Measurements from ENCODE around the gene PRPF18.
A peak's percentile ranks its signal among the peaks of the same experiment; 100 is the strongest.

PRPF18 gene

DNA sequence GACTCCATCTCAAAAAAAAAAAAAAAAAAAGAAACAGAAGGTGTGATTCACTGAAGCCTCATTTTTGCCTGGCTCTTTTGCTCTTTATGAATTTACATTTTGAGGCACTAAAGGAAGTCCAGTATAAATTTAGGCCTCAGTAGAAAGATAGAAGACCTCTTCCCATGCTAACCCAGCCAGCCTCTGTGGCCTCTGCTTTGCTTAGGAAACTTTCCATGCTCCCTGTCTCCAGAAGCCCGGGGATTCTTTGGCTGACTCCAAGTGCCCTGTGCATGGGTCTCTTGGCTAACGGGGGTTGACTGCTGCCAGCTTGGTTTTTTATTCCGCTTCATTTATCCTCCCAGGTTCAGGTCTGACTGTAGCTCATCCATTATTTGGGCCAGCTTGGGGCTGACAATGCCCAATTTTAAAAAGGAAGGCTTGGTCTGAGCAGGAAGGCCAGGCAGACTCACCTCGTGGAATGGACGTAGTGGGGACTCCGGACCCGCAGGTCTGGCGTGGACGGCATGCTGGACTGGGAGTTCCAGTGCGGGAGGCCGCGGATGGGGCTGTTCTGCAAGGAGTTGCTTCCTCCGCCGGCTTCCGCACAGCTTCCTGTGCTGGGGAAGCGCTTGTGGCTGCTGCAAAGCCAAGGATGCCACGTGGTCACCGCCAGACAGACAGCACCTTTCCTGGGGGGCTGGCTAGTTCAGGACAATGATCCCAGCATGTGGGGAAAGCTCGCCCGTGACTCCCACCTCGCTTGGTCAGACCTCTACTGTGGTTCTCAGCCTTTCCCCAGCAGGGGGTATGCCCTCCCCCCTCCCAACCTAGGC, 72.3 kb downstream of the PRPF18 start:
- H3K4me3 ChIP-seq (ENCODE audit: low read length), result no peak overlapping the region
- no peak for DNase-seq (ENCODE audit: low read depth, low spot score)

DNA sequence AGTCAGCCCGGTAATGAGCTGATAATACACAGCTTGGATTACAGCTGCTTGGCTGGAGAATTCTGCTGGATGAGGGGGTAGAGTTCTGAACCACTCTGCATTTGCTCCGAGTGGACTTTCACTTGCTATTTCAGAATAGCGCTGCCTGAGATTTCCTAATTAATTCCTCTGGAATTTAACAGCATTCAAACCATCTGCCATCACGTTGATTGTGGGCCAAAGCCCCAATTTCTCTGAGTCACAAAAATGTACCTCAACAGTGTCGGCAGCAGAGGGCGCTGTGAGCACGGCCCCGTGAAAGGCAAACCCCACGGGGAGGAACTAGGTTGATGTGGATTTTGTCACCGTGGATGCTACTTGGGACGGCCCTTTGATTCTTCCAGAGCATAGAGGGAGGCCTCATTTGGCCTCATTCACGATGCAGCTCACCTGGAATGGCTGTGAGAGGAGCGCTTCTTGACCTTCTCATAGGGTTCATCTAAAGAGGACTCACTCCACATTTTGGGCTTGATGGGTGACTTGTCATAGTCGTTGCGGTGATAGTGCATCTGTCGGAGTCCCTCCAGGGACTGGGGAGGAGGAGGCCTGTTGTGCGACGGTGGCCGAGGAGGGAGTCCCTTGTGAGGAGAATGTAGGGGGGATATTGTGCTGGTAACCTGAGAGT, 73.3 kb downstream of the PRPF18 start:
- no peak overlapping the region for H3K4me3 ChIP-seq (ENCODE audit: low read length)
- DNase-seq (ENCODE audit: low read depth, low spot score), result peak; percentile 32

DNA sequence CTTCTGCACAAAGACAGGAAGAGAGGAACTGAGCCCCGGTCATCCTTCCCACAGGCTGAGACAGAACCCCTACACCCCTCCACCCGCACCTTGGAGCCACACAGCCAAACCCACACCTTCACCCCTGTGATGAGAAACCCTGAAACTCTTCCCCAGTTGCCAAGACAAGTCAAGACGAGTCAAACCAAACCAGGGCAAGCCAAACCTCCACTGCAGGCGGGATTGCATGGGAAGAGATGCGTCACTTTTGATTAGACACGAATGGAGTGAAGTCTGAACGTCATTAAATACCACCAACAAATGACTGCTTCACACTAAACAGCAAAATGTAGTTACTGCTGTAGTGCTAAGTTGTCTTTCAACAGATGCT, 73.8 kb downstream of the PRPF18 start:
- DNase-seq (ENCODE audit: low read depth, low spot score), result no peak
- no peak overlapping the region for H3K4me3 ChIP-seq (ENCODE audit: low read length)

DNA sequence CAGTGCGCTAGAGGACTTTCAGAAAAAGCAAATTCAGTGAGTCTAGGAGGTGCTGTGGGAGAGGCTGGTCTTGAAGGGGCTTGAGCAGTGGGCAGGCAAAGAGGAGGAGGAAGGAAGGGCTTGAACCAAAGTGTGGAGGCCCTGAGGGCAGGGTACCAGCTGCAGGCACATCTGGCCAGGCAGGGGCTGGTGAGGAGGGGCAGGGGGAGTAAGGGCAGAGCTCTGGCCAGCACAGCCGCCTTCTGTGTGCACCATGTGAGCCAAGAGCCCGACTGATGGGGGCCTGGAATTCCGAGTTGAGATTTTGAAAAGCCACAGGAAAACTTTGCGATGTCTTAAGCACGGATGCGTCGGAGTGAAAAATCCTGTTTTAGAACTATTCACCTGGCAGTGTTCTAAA, 74.5 kb downstream of the PRPF18 start:
- H3K4me3 ChIP-seq (ENCODE audit: low read length), result no peak overlapping the region
- DNase-seq (ENCODE audit: low read depth, low spot score), result no peak

DNA sequence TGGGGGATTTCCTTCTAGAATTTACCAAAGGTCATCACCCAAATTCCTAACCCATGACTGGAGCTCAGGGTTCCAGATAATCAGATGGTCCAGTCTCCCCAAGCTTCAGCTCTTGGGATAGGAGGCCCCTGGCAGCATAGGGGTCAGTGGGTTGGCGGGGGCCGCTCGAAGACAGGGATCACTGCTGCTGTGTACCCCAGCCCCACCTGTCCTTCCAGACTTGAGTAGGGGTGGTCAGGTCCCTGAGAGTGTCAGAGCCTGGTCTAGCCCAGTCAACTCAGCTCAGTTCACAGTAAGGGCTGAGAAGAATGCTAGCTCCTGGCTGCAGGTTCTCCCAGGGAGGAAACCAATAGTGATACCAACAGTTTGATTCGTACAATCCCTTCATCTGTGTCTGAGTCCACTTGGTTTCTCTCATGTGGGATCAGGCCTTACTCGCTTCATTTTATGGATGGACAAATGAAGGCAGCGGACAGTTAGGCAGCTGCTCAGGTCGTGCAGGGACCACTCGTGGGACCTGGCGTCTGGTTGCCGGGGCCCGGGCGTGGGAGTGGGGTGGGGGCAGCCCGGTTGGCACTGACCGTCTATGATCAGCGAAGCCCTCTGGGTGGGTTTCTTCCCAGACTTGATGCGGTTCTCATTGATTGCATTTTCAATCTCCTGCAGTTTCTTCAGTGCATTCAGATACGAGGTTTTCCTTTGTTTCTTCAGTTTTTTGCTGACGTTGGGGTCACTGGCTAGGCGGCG, 78.9 kb downstream of the PRPF18 start:
- H3K4me3 ChIP-seq (ENCODE audit: low read length), result no peak overlapping the region

DNA sequence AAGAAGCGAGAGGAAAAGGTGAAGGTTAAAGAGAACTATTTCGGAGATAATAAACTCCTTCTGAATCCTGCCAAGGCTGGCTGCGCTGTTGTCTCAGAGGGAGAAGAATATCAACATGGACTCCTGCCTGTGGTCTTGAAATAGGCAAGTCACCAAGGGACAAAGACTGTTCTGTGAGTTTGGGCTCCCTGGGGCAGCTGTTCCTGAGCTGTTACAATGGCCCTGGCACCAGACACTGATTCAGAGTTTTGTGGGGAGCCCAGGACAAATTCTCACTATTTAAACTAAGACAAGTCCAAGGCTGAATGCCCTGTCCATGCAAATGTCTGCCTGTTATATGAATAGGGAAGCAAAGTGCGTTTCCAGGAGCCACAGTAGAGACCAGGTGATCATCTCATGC, 81.4 kb downstream of the PRPF18 start:
- DNase-seq (ENCODE audit: low read depth, low spot score), result no peak
- no peak overlapping the region for H3K4me3 ChIP-seq (ENCODE audit: low read length)

More for the DNA sequence above, 78.9 kb downstream of the PRPF18 start:
- DNase-seq (ENCODE audit: low read depth, low spot score), result no peak

DNA sequence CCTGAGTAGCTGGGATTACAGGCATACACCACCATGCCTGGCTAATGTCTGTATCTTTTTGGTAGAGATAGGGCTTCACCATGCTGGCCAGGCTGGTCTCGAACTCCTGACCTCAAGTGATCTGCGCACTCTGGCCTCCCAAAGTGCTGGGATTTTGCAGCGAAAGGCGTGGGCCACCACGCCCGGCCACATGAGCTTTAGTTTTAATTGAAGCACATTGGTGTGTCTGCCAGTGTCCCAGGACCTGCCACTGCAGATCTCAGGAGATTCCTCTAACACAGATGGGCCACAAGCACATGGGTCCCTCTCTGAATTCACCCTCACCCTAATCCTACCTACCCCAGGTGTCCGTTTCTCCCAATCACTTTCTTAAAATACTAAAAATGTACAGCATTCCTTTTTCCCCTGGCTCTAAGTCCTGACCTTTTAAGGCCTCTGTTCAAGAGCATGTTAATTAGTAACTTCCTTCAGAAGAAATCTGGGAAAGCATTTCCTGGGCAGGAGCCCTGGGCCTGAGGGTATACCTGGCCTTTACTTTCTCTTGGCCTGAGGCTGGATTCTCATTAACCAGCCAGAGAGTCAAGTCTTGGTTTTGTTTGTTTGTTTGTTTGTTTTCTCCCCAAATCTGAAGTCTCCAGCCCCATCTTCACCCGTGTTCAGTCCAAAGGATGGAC, 82.6 kb downstream of the PRPF18 start:
- H3K4me3 ChIP-seq (ENCODE audit: low read length), result no peak overlapping the region
- DNase-seq (ENCODE audit: low read depth, low spot score), result no peak

DNA sequence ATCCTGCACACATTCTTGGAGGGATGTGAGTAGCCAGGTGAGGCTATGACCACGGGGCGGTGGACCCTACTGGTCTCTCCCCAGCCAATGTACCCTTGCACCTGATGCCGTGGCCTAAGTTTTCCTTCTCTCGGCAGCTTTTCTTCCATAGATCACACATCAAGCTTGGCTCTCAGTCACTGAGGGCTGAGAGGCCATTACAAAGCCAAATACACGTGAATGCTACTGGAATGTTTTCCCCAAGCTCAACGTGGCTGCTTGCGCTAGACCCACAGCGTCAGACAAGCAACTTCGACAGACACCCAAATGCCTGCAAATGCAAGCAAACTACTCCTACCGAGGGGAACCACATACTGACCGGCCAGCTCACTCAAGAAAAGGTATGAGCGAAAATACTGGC, 83.1 kb downstream of the PRPF18 start:
- no peak for DNase-seq (ENCODE audit: low read depth, low spot score)
- no peak overlapping the region for H3K4me3 ChIP-seq (ENCODE audit: low read length)

DNA sequence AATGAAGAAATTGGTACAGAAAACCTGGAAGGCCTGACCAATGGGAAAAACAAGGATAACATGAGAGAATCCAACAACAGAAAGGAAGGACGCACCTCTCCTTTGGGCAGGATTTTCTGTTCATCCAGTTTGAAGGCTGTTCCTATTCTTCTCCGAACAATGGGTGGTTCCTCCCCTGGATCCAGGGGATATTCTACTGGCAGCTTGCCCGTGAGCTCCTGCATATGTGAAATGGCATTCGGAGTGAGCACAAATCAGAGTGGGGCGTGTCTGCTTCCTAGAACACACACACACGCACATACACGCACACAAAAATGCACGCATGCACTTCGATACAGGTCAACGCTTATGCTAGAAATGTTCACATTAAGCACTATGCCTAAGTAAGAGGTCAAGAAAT, 83.5 kb downstream of the PRPF18 start:
- no peak for DNase-seq (ENCODE audit: low read depth, low spot score)
- H3K4me3 ChIP-seq (ENCODE audit: low read length), result no peak overlapping the region

DNA sequence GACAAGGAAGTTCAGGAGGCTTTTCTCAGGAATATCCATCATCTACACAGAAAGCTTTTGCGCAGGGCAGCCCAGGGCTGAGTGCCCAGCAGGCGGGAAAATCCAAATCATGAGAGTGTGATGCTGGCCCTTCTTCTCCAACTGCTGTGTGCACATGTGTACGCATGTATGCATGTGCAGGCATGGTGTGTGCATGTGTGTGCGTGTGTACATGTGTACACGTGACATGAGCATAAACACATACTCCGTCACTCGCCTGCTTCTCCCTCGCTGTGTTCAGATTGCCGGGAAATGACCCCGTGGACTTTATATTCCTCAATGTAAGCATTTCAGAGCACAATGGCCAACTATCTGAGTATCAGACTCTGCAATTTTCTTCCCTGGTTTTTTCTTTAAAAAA, 85.1 kb downstream of the PRPF18 start:
- H3K4me3 ChIP-seq (ENCODE audit: low read length), result no peak overlapping the region

DNA sequence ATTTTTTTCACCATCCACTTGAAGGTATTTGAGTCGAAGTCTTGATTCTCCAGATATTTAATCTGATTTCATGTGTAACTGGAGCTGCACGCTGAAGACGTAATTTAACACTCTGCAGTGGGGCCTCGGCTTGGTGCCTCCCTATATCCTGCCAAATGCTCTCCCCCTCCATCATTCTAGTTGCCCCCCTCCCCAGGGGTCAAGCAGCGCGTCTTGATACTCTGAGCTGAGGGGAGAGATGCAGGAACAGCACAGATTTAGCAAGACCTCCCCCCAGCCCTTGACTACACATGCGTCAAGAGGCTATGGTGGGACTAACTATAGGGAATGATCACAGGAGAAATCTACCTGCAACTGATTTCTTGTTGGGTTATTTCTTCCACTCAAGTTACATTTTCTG, 85.8 kb downstream of the PRPF18 start:
- DNase-seq (ENCODE audit: low read depth, low spot score), result no peak
- no peak overlapping the region for H3K4me3 ChIP-seq (ENCODE audit: low read length)

More for the DNA sequence above, 85.1 kb downstream of the PRPF18 start:
- DNase-seq (ENCODE audit: low read depth, low spot score), result no peak

DNA sequence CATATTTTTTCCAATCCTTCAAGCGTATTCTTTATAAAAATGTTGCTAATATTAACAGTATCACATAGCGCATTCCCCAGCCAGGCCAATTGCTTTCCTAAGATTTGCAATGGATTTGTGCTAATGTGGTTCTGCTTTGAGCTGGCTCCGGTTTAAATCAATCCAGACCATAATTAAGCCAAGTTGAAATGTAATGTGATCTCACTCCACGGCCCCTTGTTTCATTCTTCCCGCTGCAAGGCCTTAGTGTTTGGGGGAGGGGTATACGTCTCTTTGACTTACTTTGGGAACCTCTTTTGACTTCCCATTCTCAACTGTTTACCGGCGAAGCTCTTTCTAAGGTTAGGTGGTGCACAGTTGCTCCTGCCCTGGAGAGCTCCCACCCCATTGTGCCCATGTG, 86.4 kb downstream of the PRPF18 start:
- no peak for DNase-seq (ENCODE audit: low read depth, low spot score)
- no peak overlapping the region for H3K4me3 ChIP-seq (ENCODE audit: low read length)

DNA sequence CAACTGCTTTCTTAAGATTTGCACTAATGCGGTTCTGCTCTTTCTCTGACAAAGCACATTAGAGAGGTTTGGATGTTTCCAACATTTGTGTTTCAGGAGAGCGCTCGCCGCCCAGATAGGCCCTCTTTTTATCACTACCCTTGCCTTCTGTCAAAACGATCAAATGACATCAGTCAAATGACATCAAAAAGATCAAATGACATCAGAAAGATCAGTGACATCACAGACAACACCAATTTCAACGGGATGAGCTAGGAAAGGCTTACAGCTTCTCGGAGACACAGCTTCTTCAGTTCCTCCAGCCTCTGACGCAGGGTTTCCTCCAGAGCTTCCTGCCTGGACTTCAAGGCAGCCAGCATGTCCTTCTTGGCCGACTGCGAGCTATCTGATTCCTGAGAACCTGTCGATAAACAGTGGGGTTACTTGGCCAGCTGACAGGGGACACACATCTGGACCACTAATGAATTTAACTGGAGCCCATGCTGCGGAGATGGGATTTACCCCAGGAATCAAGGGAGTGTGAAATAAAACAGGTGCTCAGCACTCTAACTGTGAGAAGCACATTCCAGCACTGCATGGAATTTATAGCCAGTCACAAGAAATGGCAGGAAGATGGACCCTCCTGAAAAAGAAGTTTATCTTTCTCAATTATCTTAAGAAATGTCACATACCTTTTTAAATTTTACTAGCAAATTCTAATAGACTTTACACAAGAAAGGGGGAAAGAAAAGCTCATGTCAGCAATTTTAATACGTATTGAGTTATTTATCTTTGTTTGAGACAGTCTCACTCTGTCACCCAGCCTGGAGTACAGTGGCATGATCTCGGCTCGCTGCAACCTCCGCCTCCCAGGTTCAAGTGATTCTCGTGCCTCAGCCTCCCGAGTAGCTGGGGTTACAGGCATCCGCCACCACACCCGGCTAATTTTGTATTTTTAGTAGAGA, 88.2 kb downstream of the PRPF18 start:
- H3K4me3 ChIP-seq (ENCODE audit: low read length), result no peak overlapping the region
- DNase-seq (ENCODE audit: low read depth, low spot score), result no peak

DNA sequence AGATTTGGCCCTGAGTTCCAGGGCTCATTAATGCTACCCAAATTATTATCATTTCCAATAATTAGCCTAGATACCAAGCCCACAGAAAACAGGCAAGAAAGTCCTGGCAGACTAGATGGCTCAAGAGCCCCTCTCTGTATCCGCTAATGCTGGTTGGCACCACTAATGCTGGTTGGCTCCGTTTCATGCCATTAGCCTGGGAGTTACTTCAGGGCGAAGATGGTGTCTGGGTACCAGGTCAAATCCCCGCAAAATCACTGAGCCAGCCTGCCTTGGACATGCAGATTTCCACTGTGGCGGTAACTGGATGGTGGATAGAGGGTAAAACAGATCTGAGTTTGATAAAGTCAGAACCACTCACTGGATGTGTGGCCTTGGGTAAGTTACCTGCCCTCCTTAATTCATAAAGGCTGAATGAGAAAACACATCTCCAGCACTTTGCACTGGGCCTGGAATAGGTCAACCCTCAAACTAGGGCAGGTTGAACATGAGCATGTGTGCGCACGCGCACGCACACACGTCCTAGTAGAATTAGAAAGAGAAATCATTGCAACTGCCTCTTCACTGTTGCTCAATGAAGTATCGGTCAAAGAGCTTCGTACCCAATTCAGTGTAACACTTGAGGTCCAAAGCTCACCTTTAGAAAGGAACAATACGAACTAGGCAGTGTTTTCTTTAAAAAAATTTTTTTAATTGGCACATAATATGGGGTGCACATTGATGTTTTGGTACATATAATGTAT, 91.5 kb downstream of the PRPF18 start:
- H3K4me3 ChIP-seq (ENCODE audit: low read length), result no peak overlapping the region
- DNase-seq (ENCODE audit: low read depth, low spot score), result no peak

All from Jurkat, Clone E6-1 (cell line).